ENCODE measurements around the gene SLC46A2.

GRCh38 chr9:112872019-112872418, 18.7 kb downstream of the SLC46A2 start:
- no peak for TF ChIP-seq CTCF (optimal IDR thresholded peaks at IDR 0.05 in 1 of 3, IDR thresholded peaks at IDR 0.05 in 1 of 3, conservative IDR thresholded peaks at IDR 0.05 in 1 of 3; ENCODE audit: extremely low read depth in 1 of 3, insufficient read depth in 2 of 3, low read length in 3 of 3)
- no peak for TF ChIP-seq EZH2 (IDR thresholded peaks at IDR 0.05; ENCODE audit: low read length)

All from keratinocyte (primary cell).